ENCODE data around the gene ALDH1L1. TPM values are rescaled to one million over a fixed set of nuclear protein-coding genes. Genes with fewer than 3 reads are reported as not detected.

Gene ALDH1L1
- total RNA-seq, 4 donors from 2014 or later = 43.5 to 108 (median 69.0) TPM

DNA sequence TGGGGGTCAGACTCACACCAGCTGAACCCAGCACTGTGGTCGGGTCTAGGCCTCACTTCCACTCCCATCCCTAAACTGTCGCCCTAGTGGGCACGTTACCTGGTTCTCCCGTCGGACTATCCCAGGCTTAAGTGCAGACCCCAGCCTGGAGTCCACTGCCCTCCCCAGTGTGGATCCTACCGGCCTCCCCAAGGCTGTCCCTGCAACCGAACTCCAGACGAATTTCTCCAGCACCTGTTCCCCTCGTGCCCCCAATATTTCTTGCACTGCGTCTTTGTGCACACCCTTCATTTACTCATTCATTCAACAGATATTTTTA lies 122.9 kb downstream of the ALDH1L1 start:
- no peaks in the 10 kb centered on the region for H3K9me3 ChIP-seq
- in situ Hi-C loops (cut with MboI; ENCODE audit: low sequenced_read_pairs in 4 of 4) (no loop called here), intact Hi-C loops (cut with DNase I; ENCODE audit: low total_unique reads) (no loop called here)

DNA sequence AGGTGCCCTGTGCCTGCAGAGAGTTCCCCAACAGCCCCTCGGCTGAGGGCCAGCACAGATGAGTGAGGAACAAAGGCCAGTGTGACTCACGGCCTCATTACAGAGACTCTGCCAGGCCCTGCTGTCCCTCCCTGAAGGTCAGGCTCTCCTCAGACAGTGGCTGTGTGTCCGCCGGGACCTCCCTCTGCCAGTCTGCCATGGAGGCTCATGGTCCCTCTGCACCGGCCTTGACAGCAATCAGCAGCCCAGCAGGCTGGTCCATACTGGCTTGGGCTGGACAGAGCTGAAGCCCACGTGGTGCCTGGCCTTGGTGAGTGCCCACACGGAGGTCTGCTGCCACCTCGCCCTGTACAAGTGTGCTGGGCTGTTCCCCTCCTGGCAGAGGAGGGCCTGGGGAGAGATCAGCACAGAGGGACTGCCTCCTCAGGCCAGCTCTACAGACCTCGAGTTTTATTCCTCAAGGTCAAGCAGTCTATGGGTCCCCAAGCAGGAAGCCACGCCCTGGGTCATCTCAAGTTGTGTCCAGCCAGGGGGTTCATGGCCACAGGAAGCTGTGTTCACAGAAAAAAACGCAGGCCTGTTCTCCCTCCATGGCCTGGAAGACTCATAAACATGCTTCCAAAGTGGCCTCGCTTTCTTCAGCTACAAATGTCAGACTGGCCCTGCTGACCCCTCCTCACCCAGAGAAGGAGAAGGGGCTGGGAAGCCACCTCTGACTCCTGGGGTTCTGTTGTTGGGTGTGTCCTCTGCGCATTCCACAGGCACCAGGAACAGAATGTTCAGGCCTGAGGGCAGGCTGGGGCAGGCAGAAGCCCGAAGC lies 123.5 kb downstream of the ALDH1L1 start:
- H3K27me3 ChIP-seq = no peaks in the 10 kb centered on the region
- no peaks in the 10 kb centered on the region for H3K9me3 ChIP-seq
- TF ChIP-seq POLR2A (IDR thresholded peaks at IDR 0.05) = no peak
- H3K27ac ChIP-seq = peak overlapping the region; percentile 63 to 76 (median 69)
- in situ Hi-C loops (cut with MboI; ENCODE audit: low sequenced_read_pairs in 4 of 4) = no loop called here
- H3K4me1 ChIP-seq = peaks cover 33 to 36% of the 10 kb centered on the region in 2 donors
- ATAC-seq (peak; percentile 88 to 90), DNase-seq (peak; percentile 79 to 91)
- no peaks in the 10 kb centered on the region for H3K36me3 ChIP-seq
- intact Hi-C loops (cut with DNase I; ENCODE audit: low total_unique reads) = no loop called here
- no peak overlapping the region for H3K4me3 ChIP-seq

More for the DNA sequence above, 122.9 kb downstream of the ALDH1L1 start:
- H3K27me3 ChIP-seq = no peaks in the 10 kb centered on the region
- ATAC-seq (no peak), DNase-seq (no peak)
- H3K4me1 ChIP-seq = peaks cover 33 to 36% of the 10 kb centered on the region in 2 donors
- peak overlapping the region; percentile 63 to 76 (median 69) for H3K27ac ChIP-seq
- H3K4me3 ChIP-seq = no peak overlapping the region
- TF ChIP-seq, protein P1, sequence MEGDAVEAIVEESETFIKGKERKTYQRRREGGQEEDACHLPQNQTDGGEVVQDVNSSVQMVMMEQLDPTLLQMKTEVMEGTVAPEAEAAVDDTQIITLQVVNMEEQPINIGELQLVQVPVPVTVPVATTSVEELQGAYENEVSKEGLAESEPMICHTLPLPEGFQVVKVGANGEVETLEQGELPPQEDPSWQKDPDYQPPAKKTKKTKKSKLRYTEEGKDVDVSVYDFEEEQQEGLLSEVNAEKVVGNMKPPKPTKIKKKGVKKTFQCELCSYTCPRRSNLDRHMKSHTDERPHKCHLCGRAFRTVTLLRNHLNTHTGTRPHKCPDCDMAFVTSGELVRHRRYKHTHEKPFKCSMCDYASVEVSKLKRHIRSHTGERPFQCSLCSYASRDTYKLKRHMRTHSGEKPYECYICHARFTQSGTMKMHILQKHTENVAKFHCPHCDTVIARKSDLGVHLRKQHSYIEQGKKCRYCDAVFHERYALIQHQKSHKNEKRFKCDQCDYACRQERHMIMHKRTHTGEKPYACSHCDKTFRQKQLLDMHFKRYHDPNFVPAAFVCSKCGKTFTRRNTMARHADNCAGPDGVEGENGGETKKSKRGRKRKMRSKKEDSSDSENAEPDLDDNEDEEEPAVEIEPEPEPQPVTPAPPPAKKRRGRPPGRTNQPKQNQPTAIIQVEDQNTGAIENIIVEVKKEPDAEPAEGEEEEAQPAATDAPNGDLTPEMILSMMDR (IDR thresholded peaks at IDR 0.05 in 4 of 5, conservative IDR thresholded peaks at IDR 0.05 in 1 of 5) = no peak
- no peak for TF ChIP-seq POLR2A (IDR thresholded peaks at IDR 0.05)
- H3K36me3 ChIP-seq = no peaks in the 10 kb centered on the region

DNA sequence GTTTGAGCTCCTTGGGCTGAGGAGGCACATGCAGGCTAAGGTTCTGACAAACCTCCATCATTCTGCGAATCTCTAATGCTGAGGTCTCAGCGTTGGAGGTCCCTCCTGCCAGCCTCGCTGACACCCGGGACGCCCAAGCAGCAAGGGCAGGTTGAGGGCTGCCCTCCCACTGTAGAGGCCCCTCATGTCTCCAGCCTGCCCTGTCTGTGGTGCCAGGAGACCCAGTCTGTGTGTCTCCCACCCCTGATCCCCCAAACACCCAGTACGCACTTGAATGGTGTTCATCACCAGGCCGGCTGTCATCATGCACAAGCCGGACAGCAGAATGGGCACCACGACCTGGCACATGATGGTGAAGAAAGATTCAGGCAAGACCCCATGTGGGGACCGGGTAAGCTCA lies 124.3 kb downstream of the ALDH1L1 start:
- TF ChIP-seq, protein P1 (IDR thresholded peaks at IDR 0.05 in 4 of 5, conservative IDR thresholded peaks at IDR 0.05 in 1 of 5) = no peak
- TF ChIP-seq POLR2A (IDR thresholded peaks at IDR 0.05) = no peak
- peak overlapping the region in 3 of 4 donors; percentile 64 to 76 (median 74) for H3K27ac ChIP-seq

GRCh38 chr3:126054870-126055269 lies 125.5 kb downstream of the ALDH1L1 start:
- Histone ChIP-seq H3K4me1 (peaks cover 26 to 28% of the 10 kb centered on the region in 2 donors), H3K9me3 (no peaks in the 10 kb centered on the region), H3K27me3 (no peaks in the 10 kb centered on the region), H3K4me3 (no peak overlapping the region), H3K36me3 (no peaks in the 10 kb centered on the region), H3K27ac (no peak overlapping the region)
- TF ChIP-seq, protein P1 (IDR thresholded peaks at IDR 0.05 in 4 of 5, conservative IDR thresholded peaks at IDR 0.05 in 1 of 5) = no peak
- no peak for TF ChIP-seq POLR2A (IDR thresholded peaks at IDR 0.05)
- in situ Hi-C loops (cut with MboI; ENCODE audit: low sequenced_read_pairs in 4 of 4) = no loop called here
- ATAC-seq = no peak
- no peak for DNase-seq
- intact Hi-C loops (cut with DNase I; ENCODE audit: low total_unique reads) = no loop called here

More for the DNA sequence above, 124.3 kb downstream of the ALDH1L1 start:
- H3K4me1 ChIP-seq = peaks cover 33 to 36% of the 10 kb centered on the region in 2 donors
- H3K4me3 ChIP-seq = no peak overlapping the region
- no peaks in the 10 kb centered on the region for H3K36me3 ChIP-seq
- in situ Hi-C loops (cut with MboI; ENCODE audit: low sequenced_read_pairs in 4 of 4) (no loop called here), intact Hi-C loops (cut with DNase I; ENCODE audit: low total_unique reads) (no loop called here)
- no peaks in the 10 kb centered on the region for H3K9me3 ChIP-seq
- H3K27me3 ChIP-seq = no peaks in the 10 kb centered on the region
- DNase-seq (no peak), ATAC-seq (no peak)

- DNase-seq (no peak), ATAC-seq (no peak)
- TF ChIP-seq, protein P1 (IDR thresholded peaks at IDR 0.05 in 4 of 5, conservative IDR thresholded peaks at IDR 0.05 in 1 of 5) = no peak
- TF ChIP-seq POLR2A (IDR thresholded peaks at IDR 0.05) = no peak
- H3K36me3 ChIP-seq = no peaks in the 10 kb centered on the region
- no peaks in the 10 kb centered on the region for H3K9me3 ChIP-seq
- no peak overlapping the region for H3K27ac ChIP-seq
- no peak overlapping the region for H3K4me3 ChIP-seq
- H3K4me1 ChIP-seq = peaks cover 24 to 25% of the 10 kb centered on the region in 2 donors
- H3K27me3 ChIP-seq = no peaks in the 10 kb centered on the region
- intact Hi-C loops (cut with DNase I; ENCODE audit: low total_unique reads) = no loop called here
- in situ Hi-C loops (cut with MboI; ENCODE audit: low sequenced_read_pairs in 4 of 4) = no loop called here
Observed at GRCh38 chr3:126053949-126054569, 126.3 kb downstream of the ALDH1L1 start.
